Activated CD8-positive, alpha-beta memory T cell treated with anti-CD3 and anti-CD28 coated beads, Interleukin-2, amount 50 U/mL, for 24 hours (primary cell): ENCODE results near the gene RIOK3.
A peak's percentile ranks its signal among the peaks of the same experiment; 100 is the strongest.
"Not testable (repeated sequence)": the region's sequence is repeated elsewhere in the genome, so short reads cannot be mapped to it uniquely, and the experiment has no call there.

Experiments
- DNase-seq: peaks from one replicate; pipeline ENCODE4 v3.0.0-alpha.2; 2020; ENCODE audit errors: extremely low read depth

Gene RIOK3, protein sequence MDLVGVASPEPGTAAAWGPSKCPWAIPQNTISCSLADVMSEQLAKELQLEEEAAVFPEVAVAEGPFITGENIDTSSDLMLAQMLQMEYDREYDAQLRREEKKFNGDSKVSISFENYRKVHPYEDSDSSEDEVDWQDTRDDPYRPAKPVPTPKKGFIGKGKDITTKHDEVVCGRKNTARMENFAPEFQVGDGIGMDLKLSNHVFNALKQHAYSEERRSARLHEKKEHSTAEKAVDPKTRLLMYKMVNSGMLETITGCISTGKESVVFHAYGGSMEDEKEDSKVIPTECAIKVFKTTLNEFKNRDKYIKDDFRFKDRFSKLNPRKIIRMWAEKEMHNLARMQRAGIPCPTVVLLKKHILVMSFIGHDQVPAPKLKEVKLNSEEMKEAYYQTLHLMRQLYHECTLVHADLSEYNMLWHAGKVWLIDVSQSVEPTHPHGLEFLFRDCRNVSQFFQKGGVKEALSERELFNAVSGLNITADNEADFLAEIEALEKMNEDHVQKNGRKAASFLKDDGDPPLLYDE

DNA sequence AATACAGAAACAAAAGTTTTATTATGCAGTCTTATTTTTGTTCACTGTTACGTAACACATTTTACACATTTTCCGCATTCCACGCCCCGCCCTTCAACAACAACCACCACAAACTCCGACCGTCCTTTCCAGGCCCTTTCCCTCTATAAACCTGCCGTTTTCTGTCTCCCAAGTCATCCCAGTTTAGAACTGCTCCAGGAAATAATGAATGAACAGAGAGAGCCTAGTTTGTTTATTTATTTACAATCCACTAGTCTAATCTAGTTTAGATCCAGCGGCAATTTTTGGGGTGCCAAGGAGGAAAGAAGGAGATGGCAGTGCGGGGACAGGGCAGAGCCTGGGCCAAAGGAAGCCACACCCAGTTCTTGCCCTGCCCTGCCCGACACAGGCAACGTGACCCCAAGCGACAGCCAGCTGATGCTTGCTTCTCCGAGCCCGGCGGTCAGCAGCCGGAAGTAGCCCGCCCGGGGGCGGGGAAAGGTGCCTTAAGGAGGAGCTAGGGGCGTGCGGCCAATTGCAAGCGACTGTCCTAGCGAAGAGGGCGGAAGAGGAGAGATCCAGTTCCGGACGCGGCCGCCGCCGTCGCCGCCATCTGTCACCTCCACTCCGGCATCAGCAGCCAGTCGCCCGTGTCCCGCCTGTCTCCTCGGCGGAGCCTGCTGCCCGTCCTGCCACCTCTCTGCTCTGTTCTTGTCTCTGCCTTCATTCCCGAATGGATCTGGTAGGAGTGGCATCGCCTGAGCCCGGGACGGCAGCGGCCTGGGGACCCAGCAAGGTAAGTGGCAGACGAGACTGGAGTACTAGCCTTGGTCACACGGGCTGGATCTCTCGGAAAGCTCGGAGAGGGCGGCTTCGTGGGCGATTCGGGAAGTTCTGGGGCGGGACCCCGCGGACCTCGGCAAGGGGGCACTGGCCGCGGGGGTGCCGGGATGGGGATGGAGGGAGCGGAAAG, at the start of gene RIOK3:
RIOK3 (plus strand) TSS at position 560 of the 952 bp plus-strand sequence; CDS start at position 713, 153 bp downstream.
- DNase-seq = peak; percentile 82

DNA sequence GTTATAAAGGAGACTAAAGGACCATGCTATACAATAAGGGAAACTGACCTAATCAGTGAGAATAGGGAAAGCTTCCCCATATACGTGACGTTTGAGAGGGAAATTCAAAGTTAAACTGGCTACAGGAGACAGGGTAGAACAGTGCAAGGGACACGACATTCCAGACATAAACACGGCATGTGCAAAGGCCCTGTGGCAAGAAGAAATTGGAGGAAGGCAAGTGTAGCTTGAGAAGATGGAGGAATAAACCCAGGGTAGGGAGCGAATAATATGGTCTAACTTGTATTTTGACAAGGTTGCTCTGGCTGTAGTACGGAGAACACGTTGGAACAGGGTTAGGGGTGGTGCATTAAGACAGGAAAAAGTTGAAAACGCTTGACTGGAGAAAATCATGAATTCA, 49.8 kb upstream of the RIOK3 start:
- DNase-seq = no peak

DNA sequence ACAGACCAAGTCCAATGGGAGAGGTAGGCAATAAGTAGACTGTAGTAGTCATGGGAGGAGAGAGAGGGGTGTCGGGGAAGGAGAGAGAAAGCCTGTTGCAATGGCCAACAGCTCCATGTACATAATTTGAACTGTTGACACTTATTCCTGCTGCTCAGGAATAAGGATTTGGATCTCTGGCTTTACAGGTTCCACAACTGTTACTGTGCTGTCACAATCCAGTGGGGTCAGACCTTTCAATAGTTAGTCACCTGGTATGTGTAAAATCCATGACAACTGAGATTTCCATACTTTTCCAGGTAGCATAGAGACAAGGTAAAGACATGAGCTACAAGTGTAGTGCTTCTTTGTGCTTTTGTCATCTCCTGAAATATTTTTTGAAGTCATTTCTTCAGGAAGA, 47.5 kb upstream of the RIOK3 start:
- DNase-seq = no peak

DNA sequence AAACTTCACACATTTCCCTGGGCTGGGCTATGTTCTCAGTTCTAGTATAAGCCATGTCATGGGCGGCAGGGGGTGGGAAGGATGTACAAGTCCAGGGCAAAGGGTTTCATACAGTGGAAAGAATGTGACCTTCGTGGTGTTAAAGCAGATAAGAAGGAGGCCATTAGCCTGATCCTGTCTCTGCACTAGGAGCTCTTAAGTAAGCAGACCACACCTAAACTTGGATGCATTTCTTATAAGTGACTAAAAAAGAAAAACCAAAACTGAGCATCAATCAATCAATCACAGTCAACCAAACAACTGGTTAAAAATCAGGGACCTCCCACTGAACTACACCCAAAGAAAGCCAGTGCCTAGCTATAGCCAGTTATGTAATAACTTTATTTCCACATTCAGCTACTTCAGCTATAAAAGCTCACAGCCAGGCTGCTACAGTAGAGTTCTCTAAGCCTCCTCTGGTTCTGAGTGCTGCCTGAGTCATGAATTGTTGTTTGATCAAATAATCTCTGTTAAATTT, 46.8 kb upstream of the RIOK3 start:
- no peak for DNase-seq

DNA sequence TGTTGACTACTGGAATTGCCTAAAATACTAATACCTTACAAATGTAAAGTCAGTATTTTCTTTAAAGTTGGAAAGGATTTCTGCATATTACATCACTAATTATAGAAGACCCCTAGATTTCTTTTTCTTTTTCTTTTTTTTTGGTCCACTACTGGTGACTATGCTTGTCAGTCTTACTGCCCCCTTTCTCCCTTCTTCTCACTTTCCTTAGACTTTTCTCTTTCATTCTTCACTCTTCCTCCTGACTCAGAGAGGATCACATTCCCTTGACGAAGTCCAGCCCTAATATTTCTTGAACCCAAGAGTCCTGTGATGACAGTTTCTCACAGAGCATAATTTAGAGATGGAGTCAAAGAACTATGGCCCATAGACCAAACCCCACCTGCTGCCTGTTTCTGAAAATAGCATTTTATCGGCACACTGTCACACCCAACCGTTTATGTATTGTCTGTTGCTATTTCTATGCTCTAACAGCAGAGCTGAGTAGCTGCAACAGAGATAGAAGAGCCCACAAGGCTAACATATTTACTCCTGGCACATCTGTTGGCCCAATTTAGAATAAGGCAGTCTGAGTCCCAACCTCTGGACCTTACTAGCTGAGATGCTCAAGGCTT, 40.6 kb upstream of the RIOK3 start:
- DNase-seq = no peak

DNA sequence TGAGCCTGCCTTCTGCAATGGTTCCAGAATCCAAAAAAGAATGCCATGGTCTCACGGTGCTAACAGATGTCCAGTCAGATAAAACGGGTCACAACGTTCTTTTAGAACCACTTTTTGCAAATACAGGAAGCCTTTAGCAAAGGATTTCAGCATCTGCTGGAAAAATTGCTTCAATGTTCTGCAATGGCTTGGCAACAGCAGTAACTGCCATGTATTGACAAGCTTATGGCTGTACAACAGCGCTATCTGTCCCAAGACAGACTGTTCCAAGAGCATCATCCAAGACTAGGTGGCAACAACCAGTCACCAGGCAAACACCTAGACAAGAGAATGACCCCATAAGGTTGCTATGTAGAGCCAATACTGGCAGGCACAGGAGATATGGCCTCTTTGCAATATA, 37.6 kb upstream of the RIOK3 start:
- DNase-seq = no peak

DNA sequence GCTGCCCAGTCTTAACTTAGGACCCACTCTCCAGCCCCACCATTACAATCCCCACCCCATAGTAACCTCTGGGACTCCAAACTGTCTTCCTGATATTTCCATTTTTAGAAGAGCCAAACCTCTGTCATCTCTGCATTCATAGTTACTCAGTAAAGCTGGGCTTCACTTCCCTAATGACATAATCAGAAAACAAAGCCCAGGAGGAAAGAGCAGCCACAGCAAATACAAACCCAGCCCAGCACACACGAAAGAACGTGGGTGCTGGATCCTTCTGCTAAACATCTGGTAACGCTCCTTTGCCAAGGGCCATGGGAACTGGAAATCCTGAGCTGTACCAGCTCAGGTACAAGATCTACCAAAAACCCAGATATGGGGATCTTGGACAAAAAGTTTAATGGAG, 36.8 kb upstream of the RIOK3 start:
- DNase-seq = no peak

DNA sequence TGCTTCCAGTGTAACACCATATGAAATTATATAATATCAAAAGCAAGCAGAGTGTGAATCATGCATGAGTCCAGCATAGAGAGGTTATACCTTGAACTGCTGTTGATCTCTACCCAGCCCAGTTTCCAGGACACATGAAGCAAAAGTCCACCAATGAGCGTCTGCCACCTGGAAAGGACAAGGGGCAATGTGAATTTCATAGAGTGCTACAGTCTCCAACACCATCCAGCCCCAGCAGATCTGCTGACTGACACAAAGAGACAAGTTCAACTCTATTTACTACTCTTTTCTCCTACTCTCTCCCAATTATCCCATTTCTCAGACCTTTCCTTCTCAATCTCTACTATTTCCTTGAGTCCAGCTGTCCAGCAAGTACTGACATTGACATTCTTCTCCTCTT, 31.8 kb upstream of the RIOK3 start:
- no peak for DNase-seq

DNA sequence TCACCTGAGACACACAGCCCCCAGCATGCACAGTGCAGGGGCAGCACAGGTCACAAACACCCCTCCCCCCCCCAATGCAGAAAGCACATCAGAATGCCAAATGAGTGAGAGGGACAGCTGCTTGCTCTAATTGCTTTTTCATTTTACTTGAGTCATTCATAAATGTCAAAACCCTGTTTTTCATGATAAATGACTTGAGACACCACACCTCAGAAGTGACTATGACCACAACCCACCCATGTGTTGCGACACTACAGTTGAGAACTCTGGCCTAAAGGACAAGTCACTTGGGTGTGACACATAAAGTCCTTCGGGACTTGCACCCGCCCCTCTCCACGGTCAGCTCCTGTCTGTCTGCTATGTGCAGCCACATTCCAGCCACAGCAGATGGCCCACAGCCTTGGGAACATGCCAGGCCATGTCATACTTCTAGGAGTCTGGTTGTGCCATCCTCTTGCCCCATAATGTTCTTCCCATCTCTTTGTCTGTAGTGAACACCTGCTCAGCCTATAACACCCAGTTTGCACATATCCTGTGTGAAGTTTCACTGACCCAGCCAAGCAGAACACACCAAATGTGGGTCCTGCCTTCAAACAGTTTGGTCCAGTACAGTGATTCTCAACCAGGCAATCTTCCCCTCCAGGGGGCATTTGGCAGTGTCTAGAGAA, 30.2 kb upstream of the RIOK3 start:
- DNase-seq = no peak

DNA sequence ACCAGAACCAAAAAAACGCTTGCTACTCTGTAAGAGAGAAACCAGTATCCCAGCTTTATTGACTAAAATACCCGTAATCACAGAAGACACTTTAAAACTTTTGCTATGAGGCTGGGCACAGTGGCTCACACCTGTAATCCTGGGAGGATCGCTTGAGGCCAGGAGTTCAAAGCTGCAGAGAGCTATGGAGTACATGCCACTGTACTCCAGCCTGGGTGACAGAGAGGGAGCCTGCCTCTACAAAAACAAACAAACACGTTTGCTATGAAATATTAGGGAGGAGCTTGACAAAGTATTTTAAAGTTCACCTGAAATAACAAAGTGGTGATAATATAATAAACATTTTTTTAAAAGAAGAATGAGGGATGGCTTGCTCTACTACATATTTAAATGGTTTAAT, 28.5 kb upstream of the RIOK3 start:
- DNase-seq = no peak

DNA sequence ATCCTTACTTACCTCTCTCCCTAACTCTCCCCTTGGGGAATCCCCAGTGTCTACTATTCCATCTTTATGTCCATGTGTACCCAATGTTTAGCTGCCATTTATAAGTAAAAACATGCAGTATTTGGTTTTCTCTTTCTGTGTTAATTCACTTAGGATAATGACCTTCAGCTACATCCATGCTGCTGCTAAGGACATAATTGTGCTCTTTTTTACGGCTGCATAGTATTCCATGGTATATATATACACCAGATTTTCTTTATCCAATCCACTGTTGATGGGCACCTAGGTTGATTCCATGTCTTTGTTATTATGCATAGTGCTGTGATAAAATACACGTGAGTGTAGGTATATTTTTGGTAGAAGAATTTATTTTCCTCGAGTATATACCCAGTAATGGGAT, 24.3 kb upstream of the RIOK3 start:
- DNase-seq = no peak

DNA sequence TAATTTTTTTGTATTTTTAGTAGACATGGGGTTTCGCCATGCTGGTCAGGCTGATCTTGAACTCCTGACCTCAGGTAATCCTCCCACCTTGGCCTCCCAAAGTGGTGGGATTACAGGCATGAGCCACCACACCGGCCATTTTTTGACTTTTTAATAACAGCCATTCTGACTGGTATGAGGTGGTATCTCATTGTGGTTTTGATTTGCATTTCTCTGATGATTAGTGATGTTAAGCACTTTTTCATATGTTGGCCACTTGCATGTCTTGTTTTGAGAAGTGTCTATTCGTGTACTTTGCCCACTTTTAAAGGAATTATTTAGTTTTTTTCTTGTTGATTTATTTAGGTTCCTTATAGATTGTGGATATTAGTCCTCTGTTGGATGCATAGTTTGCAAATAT, 23.5 kb upstream of the RIOK3 start:
- not testable (repeated sequence) for DNase-seq

DNA sequence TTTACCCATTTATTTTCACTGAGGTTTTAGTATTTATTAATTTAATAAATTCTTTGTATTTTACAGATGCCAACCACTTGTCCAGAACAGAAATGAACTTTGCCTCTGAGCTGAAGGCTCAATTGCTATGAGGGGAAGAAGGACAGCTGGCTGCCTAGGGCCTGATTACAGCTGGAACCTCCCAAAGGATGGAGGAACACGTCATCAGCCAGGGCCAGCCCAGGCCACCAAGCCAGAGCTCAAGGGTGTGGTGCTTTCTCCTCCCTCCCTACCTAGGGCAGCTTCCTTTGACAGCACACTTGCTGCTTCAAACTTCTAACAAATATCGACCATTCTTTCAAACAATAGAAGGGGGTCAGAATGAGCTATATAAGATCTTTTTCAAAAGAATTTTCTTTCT, 19.7 kb upstream of the RIOK3 start:
- DNase-seq = no peak

DNA sequence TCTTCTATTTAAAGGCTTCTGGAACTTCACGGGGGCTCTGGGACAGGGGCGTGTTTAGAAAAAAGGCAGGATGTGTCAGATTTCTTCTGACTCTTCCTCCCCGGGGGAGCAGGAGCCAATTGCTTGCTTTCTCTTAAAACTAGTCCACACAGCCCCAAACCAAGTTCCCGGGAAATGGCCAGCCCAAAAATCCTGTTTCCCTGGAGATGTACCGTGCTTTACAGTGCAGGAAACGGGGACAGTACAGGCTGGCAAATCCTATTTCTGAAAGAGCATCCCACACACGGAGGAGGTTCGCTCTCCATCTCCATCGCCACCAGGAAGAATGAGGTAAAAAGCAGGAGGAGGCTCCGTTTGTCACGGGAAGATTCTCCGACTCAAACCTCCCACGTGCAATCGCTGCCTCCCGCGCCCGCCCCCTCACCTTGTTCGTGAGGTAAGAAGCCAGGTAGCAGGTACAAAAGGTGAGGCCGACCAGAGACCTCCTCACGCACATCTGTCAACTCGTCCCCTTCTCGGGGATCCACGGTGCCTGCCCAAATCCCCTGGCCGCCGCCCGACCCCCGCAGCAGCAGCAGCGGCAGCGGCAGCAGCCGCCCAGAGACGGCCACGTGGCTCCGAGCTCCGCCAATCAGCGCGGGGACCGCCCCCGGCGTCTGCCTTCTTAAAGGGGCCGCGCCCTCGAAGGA, 15.6 kb upstream of the RIOK3 start:
- peak; percentile 48 for DNase-seq

DNA sequence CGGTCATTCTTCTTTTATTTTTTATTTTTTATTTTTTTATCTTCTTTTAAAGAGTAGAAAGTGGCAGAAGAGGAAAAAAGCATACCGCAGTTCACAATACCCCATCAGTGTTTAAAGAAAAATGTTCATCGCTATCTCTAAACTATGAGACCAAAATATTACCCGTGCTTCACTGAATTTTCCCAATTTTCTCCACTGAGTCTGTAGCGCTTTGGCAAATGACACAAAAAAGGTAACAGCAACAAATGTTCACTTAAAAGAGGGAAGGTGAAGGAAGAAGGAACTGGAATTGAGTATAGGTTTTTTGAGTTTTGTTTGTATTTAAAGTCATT, 15.1 kb upstream of the RIOK3 start:
- no peak for DNase-seq

DNA sequence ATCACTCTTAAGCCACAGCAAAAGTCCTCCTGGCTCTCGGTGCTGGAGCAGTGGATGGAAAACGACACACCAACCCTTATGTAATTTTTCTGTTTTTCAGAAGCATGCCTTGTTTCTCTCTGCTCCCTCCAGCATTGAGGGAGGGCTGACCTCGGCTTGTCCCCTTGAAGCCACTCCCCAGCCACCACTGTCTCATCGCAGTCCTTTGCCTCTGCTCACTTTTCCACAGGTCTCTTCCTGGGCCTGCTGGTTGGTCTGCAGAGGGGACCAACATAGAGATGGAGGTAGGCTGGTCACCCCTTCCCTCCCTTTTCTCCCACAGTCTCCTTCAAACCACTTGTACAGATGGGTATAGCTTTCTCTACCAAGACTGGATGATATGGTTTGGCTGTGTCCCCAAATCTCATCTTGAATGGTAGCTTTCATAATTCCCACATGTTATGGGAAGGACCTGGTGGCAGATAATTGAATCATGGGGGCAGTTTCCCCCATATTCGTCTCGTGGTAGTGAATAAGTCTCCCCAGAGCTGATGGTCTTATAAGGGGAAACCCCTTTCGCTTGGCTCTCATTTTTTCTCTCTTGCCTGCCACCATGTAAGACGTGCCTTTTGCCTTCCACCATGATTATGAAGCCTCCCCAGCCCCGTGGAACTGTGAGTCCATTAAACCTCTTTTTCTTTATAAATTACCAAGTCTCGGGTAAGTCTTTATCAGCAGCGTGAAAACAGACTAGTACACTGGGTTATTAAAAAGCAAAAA, 14.3 kb upstream of the RIOK3 start:
- DNase-seq = no peak

DNA sequence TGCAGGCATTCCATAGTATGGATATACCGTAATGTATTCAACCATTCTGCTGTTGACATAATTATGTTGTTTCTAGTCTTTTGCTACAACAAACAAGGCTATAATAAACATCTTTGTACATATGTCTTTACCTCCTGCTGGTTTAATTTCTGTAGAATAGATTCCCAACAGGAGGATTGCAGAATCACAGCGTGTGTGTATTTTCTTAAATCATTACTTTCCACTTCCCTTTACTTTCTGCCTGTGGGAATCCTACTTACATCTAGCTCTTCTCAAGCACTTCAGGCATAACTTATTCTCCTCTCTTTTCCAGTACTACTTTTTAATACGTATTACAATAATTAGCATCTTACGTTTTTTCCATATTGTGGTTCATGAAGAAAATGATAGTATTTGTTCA, 13.0 kb upstream of the RIOK3 start:
- DNase-seq = no peak

DNA sequence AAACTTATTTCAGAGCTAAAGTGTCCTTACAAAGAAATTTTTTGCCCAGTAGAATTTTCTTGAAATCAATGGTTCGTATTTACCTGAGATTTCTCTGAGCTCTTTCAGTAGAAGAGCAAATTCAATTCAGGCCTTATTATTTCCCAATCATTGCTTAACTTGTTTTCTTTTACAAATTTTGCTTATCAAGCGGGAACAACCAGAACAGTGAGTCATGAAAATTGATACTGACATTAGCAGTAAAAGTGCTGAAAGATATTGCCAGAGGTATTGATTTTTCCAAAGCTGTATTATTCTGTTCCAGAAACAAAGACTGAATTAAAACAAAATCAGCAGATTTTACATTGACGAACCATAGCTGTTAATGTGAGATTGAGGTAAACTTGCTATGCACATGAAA, 10.1 kb upstream of the RIOK3 start:
- DNase-seq = no peak

DNA sequence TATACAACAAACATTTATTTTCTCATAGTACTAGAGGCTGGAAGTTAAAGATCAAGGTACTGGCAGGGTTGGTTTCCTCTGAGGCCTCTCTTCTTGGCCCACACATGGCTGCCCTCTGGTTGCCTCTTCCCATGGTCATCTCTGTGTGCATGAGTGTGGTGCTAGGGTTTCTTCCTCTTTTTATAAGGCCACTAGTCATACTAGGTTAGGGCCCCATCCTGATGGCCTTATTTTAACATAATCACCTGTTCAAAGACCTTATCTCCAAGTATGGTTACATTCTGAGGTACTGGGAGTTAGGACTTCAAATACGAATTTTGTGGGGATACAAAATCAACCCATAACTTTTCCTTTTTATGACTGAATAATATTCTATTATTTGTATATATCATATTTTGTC, 4.8 kb upstream of the RIOK3 start:
- no peak for DNase-seq

DNA sequence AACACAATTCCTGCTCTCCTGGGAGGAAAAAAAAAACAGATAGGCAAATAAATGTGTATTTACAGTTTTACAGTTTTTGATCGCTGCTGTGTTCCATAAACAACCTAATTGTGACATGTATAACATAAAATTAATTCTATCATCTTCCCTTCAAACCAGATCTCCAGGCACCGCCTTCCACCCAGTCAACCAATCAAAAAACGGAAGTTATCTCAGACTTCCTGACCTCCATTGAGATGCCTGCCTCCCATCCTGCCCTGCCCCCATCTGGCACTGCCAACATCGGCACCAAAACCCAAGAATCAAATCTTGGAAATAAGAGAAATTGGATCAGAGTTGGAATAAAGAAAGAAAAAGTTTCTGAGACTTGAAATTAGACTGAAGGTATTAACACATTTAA, 3.1 kb upstream of the RIOK3 start:
- no peak for DNase-seq
